Ishikawa (cell line): ENCODE results near the gene SIGLECL1.

ENCODE experiments used
- CEBPB ChIP-seq: IDR thresholded peaks from 2 replicates; pipeline ENCODE4 v1.6.1; 2012
- EGR1 ChIP-seq: IDR thresholded peaks from 2 replicates; pipeline ENCODE4 v1.6.1; 2012
- EP300 ChIP-seq: IDR thresholded peaks from 2 replicates; pipeline ENCODE4 v1.6.1; 2012; ENCODE audit warnings: borderline replicate concordance
- FOXM1 ChIP-seq: IDR thresholded peaks from 2 replicates; pipeline ENCODE4 v1.6.1; 2012; ENCODE audit warnings: low read depth, borderline replicate concordance
- MAX ChIP-seq: IDR thresholded peaks from 2 replicates; pipeline ENCODE4 v1.6.1; 2012
- NFIC ChIP-seq: IDR thresholded peaks from 2 replicates; pipeline ENCODE4 v1.6.1; 2012
- RAD21 ChIP-seq: IDR thresholded peaks from 2 replicates; pipeline ENCODE4 v1.6.1; 2012; ENCODE audit warnings: low read depth
- REST ChIP-seq: IDR thresholded peaks from 2 replicates; pipeline ENCODE4 v1.6.1; 2012; ENCODE audit warnings: low read depth, mild to moderate bottlenecking
- TAF1 ChIP-seq: IDR thresholded peaks from 2 replicates; pipeline ENCODE4 v1.6.1; 2012; ENCODE audit warnings: low read depth, mild to moderate bottlenecking
- USF1 ChIP-seq: IDR thresholded peaks from 2 replicates; pipeline ENCODE4 v1.6.1; 2012
- YY1 ChIP-seq: IDR thresholded peaks from 2 replicates; pipeline ENCODE4 v1.6.1; 2012; ENCODE audit warnings: low read depth

GRCh38 chr19:51227966-51228365 lies 22.9 kb upstream of the SIGLECL1 start:
- TF ChIP-seq USF1 (no peak), EGR1 (no peak), FOXM1 (no peak), RAD21 (no peak), TAF1 (no peak), EP300 (no peak), MAX (no peak), CEBPB (no peak), REST (no peak), NFIC (no peak), YY1 (no peak)
